Skeletal muscle cell (primary cell): ENCODE measurements around the gene SEZ6L.

Experiments used
- DNase-seq: peaks from one replicate; pipeline ENCODE4 v3.0.0-alpha.2; 2010; ENCODE audit warnings: low read depth
- H3K4me3 ChIP-seq: 2 replicates; pipeline ENCODE4 v1.5.1; 2011; ENCODE audit warnings: low read depth, mild to moderate bottlenecking, control low read depth, low read length, moderate library complexity

SEZ6L gene

DNA sequence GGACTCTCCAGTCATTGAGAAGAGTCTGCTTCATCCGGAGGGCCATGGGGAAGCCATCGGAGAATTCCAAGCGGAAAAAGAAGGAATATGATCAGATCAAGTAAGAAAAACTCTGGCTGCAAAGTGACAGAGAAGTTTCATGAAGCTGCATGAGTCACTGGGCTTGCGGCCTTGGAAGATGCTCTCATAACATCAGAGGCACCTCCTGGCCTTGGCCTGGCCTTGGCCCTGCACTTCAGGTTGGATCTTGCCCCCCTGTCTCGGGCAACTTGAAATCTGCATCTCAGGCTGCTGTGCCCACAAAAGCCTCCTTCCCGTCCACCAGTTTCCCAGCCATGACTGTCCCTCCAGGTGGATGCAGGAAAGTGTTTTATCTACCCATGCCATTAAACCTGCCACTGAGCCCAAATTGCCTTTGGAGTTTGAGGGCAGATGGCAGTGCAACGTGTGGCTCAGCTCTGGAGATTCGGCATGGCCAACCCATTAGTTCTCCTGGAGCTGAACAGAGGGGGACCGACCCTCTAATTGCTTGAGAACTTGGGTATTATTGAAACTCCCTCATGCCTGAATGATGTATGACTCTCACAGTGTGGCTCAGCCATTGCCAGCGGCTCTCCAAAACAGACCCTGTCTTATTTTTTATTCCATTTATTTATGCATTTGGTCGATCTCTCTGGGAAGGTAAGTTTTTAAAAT, 66.7 kb downstream of the SEZ6L start:
- no peak for DNase-seq
- no peak overlapping the region for H3K4me3 ChIP-seq

- no peak overlapping the region for H3K4me3 ChIP-seq
- no peak for DNase-seq
Measured at GRCh38 chr22:26236991-26237390, 67.7 kb downstream of the SEZ6L start.

- DNase-seq = no peak
- H3K4me3 ChIP-seq = no peak overlapping the region
Measured at GRCh38 chr22:26238596-26238995, 69.3 kb downstream of the SEZ6L start.

DNA sequence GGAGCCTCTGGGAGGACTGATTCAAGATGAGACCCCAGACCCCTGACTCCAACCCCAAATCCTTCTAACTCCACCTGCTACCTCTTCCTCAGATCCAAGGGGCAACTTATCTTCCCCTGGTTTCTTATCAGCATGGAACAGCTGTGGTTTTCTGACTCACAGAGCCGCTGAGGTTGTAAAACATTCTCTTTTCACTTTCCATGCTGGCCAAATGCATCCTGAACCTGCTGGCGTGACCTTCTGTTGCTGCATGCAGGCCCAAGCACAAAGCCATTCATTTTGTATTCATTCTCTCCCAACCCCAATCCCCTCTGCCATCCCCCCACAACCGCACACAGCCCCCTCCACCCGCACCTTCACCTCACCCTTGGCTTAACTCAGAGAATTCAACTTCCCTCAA, 70.3 kb downstream of the SEZ6L start:
- DNase-seq = no peak
- no peak overlapping the region for H3K4me3 ChIP-seq

DNA sequence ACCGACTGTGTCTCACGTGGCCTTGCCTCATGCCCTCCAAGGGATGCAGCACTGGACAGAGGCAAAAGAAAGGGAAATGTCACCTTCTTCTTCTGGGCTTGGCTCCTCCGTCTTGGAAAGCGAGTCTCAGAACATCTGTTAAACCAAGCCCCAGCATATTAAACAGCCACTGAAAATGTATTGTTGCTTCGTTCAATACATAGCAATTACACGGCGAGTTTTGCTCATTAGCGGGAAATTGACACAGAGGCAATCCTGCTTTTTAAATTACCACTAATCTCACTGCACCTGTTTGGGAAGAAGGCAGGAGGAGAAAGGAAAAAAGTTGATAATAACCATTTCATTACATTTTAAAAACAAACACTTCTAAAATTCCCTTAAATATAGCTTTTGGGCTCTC, 72.1 kb downstream of the SEZ6L start:
- no peak overlapping the region for H3K4me3 ChIP-seq
- DNase-seq = no peak

DNA sequence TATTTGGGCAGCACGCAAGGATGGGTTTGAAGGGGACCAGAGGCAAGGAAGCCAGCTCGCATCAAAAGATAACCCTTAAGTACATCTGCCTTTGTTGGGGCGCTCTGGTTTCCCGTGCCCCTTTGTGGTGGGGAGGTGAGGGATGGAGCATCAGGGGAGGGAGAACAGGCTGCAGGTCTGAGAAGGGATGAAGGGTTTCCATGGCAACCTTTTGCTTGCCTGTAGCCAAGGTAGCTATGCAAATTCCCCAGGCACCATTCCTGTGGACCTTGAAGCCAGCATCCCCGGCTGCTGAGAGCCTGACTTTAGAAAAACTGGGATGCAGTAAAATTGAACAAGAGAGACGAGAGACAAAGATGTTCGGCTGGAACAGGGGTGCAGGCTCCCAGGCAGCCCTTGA, 75.7 kb downstream of the SEZ6L start:
- no peak overlapping the region for H3K4me3 ChIP-seq
- no peak for DNase-seq

- DNase-seq = no peak
- no peak overlapping the region for H3K4me3 ChIP-seq
Measured at GRCh38 chr22:26246552-26246951, 77.3 kb downstream of the SEZ6L start.

- H3K4me3 ChIP-seq = no peak overlapping the region
- DNase-seq = no peak
Measured at GRCh38 chr22:26251869-26252268, 82.6 kb downstream of the SEZ6L start.

DNA sequence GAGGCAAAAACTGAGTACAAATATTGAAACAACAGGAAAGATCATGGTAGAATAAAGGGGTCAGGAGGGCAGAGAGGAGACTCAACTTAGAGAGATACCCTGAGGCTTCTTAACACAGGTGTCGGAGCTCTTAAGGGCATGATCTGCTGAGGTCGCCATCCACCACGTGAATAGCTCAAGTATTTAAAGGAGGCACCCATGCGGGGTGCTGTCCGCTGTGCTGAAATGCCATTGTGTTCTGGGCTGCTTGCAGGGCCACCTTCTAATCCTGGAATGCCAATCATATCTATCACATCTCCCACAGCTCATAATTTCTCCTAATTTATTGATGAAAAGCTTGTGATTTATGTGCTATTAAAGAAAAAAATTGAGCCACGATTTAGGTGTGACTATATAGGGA, 90.2 kb downstream of the SEZ6L start:
- no peak overlapping the region for H3K4me3 ChIP-seq
- no peak for DNase-seq

- H3K4me3 ChIP-seq = no peak overlapping the region
- no peak for DNase-seq
Measured at GRCh38 chr22:26264162-26264561, 94.9 kb downstream of the SEZ6L start.

GRCh38 chr22:26265281-26265680, 96.0 kb downstream of the SEZ6L start:
- H3K4me3 ChIP-seq = no peak overlapping the region

GRCh38 chr22:26265909-26266308, 96.6 kb downstream of the SEZ6L start:
- H3K4me3 ChIP-seq = no peak overlapping the region

More at GRCh38 chr22:26265281-26265680, 96.0 kb downstream of the SEZ6L start:
- no peak for DNase-seq

GRCh38 chr22:26267856-26268255, 98.6 kb downstream of the SEZ6L start:
- no peak for DNase-seq
- no peak overlapping the region for H3K4me3 ChIP-seq

More at GRCh38 chr22:26265909-26266308, 96.6 kb downstream of the SEZ6L start:
- DNase-seq = no peak

DNA sequence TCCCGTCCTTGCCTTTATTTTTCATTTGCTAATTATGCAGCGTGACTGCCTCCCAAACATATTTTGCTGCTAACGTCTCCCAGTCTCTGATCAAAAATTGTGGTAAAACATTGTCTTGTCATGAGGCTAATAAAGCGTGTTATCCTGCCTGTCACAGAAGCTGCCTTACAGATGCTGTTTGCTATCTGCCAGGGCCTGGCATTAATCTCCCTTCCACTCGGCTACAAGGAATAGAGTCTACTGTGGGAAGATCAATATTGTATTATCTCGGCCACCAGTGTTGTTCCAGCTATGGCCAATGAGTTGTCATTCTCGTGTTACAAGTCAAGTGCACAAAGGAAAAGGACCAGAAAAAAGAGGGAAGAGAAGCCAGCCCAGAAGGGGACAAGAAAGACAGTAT, 100.3 kb downstream of the SEZ6L start:
- H3K4me3 ChIP-seq = no peak overlapping the region
- no peak for DNase-seq

- DNase-seq = no peak
- no peak overlapping the region for H3K4me3 ChIP-seq
Measured at GRCh38 chr22:26271427-26271826, 102.2 kb downstream of the SEZ6L start.

- DNase-seq = no peak
- H3K4me3 ChIP-seq = no peak overlapping the region
Measured at GRCh38 chr22:26273011-26273675, 103.9 kb downstream of the SEZ6L start.

DNA sequence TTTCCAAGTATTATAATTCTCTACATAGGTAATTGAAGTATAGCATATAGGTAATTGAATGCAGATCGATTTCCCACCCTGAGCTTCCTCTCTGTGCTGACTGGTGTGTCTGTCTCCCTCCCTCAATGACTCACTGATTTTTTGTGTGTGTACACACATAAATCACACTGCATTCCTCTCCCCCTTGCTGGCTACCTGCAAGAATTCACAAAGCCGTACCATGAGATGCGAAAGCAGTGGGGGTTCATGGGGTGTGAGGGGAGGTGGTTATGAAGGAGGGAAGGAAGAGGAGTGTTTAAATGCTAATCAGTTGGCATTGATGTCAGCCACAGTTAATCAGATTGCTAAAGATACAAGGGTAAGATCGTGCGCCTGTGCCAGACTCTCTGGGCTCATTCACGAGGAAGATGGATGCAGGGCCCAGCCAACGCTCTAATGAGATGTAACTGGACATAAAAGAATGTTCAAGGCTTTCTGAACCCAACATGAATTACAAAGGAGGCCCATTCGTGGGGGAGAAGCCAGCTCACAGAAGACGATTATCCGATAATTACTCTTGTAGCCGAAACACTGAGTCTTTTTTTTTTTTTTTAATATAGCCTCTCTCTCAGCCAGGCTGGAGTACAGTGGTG, 107.4 kb downstream of the SEZ6L start:
- no peak overlapping the region for H3K4me3 ChIP-seq
- no peak for DNase-seq

GRCh38 chr22:26281941-26282340, 112.7 kb downstream of the SEZ6L start:
- no peak for DNase-seq
- H3K4me3 ChIP-seq = no peak overlapping the region

GRCh38 chr22:26283330-26283729, 114.1 kb downstream of the SEZ6L start:
- H3K4me3 ChIP-seq = no peak overlapping the region
- no peak for DNase-seq

DNA sequence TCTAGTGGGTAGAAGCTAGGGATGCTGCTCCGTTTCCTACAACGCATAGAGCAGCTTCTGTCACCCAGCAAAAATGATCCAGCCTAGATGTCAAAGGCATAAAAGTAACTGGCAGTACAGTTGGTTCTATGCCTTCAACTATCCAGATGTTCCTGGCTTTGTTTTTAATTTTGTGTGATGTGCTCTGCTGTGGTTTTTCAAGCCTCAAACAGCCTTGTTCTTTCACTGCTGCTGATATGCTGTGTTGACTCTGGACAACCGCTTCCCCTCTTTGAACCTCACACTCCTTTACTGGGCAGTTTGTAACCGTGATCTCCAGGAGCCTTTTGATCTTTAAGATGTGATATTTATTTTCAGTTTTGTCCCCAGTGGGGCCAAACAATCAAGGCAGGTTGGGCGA, 116.4 kb downstream of the SEZ6L start:
- no peak for DNase-seq

More for the DNA sequence above, 116.4 kb downstream of the SEZ6L start:
- H3K4me3 ChIP-seq = no peak overlapping the region
